HG02571 (cell line): Measurements from ENCODE around the gene ACTR1B.
A peak's percentile ranks its signal among the peaks of the same experiment; 100 is the strongest.
"Not testable (repeated sequence)": the region's sequence is repeated elsewhere in the genome, so short reads cannot be mapped to it uniquely, and the experiment has no call there.

Experiments
- ATAC-seq: cut with Tn5 transposase; IDR thresholded peaks from one replicate; pipeline ENCODE4 v1.9.1; 2021; ENCODE audit warnings: mild to moderate bottlenecking, moderate library complexity; ENCODE audit not compliant: unreplicated experiment

Gene ACTR1B

GRCh38 chr2:97691166-97691565, 27.3 kb upstream of the ACTR1B start:
- ATAC-seq, result no peak

- ATAC-seq, result no peak
These were observed 24.4 kb upstream of the ACTR1B start for GRCh38 chr2:97688062-97688827.

GRCh38 chr2:97687235-97687634, 23.4 kb upstream of the ACTR1B start:
- not testable (repeated sequence) for ATAC-seq

- no peak for ATAC-seq
These were observed 14.5 kb upstream of the ACTR1B start for GRCh38 chr2:97678298-97678697.

- ATAC-seq, result no peak
These were observed 13.6 kb upstream of the ACTR1B start for GRCh38 chr2:97677480-97677879.

- no peak for ATAC-seq
These were observed 12.8 kb upstream of the ACTR1B start for GRCh38 chr2:97676620-97677019.

- ATAC-seq, result no peak
These were observed 11.7 kb upstream of the ACTR1B start for GRCh38 chr2:97675430-97676113.

GRCh38 chr2:97673915-97674283, 10.1 kb upstream of the ACTR1B start:
- ATAC-seq, result no peak

GRCh38 chr2:97673182-97673914, 9.5 kb upstream of the ACTR1B start:
- no peak for ATAC-seq

- ATAC-seq, result not testable (repeated sequence)
These were observed 8.8 kb upstream of the ACTR1B start for GRCh38 chr2:97672606-97673140.

GRCh38 chr2:97671526-97671925, 7.7 kb upstream of the ACTR1B start:
- ATAC-seq, result no peak

GRCh38 chr2:97670471-97670870, 6.6 kb upstream of the ACTR1B start:
- no peak for ATAC-seq

GRCh38 chr2:97669448-97669847, 5.6 kb upstream of the ACTR1B start, which contains the start of gene C2orf92:
Gene C2orf92, plus strand, starts transcription at chr2:97669713. Its CDS starts 76 bp downstream, at chr2:97669789.
- ATAC-seq, result no peak

- no peak for ATAC-seq
These were observed 759 bp upstream of the ACTR1B start for GRCh38 chr2:97664636-97664970.

- ATAC-seq, result no peak
These were observed 250 bp downstream of the ACTR1B start for GRCh38 chr2:97663626-97663961.

- peak; percentile 46 for ATAC-seq
These were observed 784 bp downstream of the ACTR1B start for GRCh38 chr2:97662895-97663625.

GRCh38 chr2:97662386-97662894, 1.4 kb downstream of the ACTR1B start:
- no peak for ATAC-seq

GRCh38 chr2:97661927-97662326, 1.9 kb downstream of the ACTR1B start:
- ATAC-seq, result no peak

- ATAC-seq, result no peak
These were observed 3.0 kb downstream of the ACTR1B start for GRCh38 chr2:97660775-97661389.

- no peak for ATAC-seq
These were observed 3.6 kb downstream of the ACTR1B start for GRCh38 chr2:97660044-97660774.
